NCI-H1694 treated with DMSO at 0.1 percent for 48 hours (cell line): ENCODE results near the gene TMEM132D.

ENCODE experiments used
- DNase-seq: peaks from one replicate; lab custom pipeline; 2025; lab: John Stamatoyannopoulos, UW

Gene TMEM132D

DNA sequence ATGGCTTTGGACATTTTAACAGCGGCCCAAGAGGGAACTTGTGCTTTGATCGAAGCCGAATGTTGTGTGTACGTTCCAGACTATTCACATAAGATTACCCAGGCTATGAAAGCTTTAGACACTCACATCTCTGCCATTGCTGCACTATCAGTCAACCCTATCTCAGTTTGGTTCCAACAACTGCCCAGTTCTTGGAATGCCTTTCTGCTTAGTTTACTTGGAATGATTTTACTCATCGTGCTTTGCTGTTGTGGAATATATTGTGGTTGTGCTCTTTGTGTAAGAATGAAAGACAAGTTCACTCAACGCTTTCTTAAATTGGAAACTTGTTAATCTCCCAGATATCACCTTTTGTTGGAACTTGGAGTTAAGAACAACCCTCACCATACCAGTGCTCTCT lies 552.3 kb downstream of the TMEM132D start:
- no peak for DNase-seq

DNA sequence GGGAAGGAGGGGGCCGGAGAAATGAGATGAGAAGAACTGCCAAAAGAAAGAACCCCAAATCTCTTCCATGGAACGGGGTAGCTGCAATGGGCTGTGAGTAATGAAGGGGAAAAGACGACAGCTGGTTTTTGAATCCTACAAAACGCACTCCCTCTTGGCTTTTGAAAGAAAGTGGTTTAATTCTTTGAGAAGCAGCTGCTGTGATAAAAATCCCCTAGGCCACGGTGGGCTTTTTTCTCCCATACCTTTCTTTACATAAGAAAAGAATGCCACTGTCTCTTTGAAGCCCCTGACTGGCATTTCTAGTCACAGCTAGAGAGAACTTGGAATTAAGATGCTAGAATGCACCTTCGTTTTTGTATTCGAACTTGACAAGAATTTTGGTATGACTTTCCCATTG lies 564.5 kb downstream of the TMEM132D start:
- DNase-seq = no peak

DNA sequence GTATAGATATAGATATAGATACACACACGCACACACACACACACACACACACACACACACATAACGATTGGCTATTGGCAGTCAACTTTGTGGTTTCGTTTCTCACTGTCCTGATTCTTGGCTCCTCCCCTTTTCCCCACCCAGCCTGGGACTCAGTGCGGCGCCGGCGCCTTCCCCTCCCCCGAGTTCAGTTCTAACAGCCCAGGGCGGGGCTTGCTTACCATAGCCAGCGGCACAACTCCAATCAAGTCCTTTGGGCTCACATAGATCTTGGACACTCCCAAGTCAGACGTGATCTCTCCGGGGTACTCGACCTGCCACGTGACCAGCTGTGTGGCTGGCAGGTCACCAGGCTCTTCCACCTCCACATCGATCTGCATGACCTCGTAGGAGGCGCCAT lies 566.4 kb downstream of the TMEM132D start:
- DNase-seq = no peak

DNA sequence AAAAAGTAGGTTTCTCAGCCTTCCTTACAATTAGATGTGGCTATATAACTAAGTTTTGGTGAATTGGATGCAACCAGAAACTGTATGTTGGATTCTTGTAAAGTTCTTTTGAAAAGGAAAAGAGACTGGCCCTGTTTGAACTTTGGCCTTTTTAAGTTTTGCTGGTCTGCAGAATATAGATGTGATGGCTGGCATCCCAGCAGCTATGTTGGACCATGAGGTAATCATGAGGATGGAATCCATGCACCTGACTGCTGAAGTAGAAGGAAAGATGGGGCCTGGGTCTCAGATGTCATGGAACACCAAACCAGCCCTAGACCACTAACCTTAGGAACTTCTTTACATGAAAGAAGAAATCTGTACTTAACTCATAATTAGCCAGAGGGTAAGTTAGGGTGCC lies 568.1 kb downstream of the TMEM132D start:
- DNase-seq = no peak

DNA sequence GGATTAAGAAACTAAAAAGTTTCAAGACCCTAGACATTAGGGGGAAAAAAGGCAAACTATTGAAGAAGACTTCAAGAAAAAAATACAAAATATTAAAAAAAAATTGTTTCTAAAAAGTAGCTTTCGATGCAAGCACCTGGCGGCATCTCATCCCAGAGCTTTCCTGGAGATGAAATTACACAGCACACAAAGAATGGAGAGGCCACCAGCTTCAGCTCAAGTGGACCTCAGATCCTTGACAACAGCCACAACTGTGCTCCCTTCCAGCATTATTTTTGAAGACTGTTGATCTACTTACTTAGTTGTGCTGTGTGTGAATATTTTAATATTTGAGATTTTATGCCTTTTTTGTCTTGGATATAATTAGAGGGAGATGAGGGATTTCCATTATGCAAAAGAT lies 571.5 kb downstream of the TMEM132D start:
- no peak for DNase-seq

DNA sequence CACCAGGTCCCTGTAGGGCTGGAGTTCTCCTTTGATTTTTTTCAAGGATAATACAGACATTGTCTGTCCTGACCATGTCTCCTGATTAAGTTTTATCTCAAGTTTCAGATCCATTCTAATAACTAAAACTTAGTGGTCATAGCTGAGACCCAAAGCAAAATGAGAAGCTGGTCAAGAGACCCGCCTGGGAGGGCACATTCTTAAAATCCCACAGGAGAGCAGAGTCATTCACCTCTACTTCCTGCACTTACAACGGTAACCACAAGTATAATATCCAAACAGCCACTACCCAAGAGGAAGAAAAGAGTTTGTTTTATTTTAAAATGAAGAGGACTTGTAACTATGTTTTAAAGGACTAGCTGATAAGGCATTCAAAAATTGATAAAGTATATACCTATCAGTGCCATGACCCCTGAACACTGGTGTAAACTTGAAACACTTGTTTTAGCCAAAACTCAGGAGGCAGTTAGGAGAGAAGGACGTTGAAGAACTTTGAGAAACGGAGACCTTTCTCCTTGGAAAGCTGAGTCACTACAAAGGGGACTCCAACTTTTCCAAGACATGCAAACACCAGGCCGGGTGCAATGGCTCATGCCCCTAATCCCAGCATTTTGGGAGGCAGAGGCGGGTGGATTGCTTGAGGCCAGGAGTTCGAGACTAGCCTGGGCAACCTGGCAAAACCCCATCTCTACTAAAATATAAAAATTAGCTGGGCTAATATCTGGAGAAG lies 572.3 kb downstream of the TMEM132D start:
- no peak for DNase-seq

DNA sequence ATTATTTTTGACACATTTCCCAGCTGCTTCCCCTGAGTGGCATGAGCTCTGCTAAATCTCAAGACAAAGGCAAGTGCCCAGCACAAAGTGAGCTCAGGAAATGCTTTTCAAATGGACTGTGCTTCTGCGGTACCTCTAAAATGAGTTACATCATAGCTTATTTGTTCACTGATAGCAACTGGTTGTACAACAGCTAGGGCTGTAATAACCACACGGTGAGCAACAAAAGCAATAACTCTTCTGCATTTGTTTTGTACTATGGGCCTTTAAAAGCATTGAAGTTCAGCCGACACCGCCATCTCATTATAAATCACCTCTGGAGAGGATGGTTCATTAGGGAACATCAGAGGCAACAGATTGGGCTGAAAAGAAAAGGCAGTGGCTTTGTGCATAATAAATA lies 575.6 kb downstream of the TMEM132D start:
- no peak for DNase-seq

DNA sequence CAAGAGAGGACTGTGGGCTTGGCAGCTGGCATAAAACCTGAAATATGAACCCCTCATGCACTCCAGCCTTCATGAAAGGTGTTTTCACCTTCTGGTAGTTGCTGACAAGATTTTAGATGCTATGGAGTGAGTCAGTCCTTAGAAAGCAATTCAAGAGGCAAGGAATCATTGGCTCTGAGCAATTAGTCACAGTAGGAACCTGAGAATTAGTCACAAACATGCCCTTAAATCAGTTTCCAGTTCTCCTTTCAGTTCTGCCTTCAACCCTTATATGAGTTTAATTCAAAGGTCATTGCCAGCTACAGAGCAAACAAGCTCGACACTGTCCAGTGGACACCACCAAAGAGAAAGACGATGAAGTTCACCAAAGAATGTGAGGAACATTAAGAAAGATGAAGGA lies 578.3 kb downstream of the TMEM132D start:
- no peak for DNase-seq

DNA sequence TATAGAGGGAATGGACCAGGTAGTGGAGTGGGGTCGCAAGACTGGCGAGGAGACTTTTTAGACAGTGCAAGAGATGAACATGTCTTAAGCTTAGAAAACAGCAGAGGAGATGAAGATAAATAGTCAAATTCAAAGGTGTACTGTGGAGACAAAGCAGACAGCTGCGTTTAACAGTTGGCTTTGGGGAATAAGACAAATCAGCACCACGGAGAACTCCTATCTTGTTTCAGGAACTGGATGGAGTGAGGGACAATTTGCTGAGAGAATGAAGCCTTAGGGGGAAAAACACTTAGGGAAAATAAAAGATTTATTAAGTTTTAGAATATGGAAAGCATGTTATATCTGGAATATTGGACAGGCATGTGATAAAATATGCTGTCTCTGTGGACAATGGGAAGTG lies 591.8 kb downstream of the TMEM132D start:
- DNase-seq = no peak

DNA sequence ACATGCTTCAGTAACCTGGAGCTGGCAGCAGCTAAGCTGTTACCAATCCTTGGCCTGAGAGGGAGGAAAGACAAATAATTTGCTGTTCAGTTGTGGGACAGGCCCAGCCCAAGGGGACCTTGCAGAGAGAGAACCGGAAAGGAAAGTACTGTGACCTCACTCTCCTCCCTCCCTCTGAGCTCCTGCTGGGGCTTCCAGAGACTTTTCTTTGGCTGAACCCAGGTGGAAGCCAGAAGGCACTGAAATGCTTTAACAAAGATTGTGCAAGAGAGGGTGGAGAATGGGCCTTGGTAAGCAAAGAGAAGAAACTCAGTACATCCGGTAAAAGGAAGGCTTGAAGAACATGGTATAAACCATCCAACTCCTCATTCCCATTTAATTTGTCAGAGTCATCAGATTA lies 593.5 kb downstream of the TMEM132D start:
- no peak for DNase-seq

DNA sequence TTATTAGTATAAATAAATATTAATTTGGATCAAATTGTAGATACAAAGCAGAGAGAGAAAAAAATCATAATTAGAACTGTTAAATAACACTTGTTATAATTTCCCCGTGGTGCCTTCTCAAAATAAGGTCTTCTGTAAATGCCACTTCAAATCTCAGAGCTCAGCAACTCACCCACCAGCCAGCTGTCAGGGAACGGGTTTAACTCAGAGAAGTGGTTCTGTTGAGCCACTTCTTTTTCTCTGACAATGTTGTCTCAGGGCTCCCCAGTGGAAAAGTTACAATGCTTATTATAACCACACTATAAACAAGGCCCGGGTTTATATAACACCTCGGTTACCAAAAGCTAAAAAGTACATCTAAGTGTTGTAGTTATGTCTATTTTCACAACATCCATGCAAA lies 598.0 kb downstream of the TMEM132D start:
- no peak for DNase-seq

DNA sequence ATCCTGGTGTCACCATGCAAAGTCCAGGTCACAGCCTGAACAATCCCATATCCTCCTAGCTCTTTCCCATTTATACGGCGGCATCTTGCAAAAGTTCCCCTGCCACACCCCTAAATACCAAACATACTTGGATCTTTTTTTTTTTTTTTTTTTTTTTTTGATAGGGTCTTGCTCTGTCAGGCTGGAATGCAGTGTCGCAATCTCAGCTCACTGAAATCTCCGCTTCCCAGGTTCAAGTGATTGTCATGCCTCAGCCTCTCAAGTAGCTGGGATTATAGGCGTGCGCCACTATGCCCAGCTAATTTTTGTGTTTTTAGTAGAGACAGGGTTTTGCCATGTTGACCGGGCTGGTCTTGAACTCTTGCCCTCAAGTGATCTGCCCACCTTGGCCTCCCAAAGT lies 599.3 kb downstream of the TMEM132D start:
- no peak for DNase-seq

DNA sequence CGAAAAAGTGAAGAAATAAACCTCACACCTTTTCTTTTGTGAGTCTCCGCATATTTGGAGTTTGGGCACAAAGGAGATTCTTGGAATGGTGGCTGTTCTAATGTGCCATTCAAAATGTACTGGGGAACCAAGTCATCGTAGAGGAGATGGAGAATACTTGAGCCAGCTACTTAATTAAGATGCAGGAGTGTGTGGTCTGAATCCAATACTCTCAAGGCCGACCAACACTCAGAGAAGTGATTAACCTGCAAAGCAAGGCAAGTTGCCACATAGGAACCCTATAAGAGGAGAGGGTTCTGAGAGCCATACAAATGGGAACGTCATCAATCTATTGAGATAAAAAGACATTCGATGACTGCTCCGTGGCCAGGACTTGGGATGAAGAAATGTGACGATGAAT lies 603.8 kb downstream of the TMEM132D start:
- DNase-seq = no peak

DNA sequence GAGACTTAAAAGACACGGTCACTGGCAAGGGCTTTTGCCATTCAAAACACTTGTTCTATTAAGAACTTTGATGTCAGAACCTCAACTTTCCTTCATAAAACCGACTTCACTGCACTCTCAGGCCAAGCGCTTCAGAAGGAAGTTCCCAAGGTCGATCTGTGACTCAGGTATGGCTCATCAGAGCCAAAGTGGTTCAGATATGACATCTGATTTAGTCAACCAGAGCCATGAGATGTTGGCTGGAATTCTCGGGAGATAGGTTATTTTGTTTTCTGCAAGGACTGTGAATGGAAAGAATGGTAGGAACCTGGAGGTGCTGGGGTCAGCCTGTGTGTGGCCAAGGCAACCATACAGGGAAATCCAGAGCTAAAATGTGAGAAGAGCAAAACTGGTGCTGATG lies 604.9 kb downstream of the TMEM132D start:
- DNase-seq = no peak

DNA sequence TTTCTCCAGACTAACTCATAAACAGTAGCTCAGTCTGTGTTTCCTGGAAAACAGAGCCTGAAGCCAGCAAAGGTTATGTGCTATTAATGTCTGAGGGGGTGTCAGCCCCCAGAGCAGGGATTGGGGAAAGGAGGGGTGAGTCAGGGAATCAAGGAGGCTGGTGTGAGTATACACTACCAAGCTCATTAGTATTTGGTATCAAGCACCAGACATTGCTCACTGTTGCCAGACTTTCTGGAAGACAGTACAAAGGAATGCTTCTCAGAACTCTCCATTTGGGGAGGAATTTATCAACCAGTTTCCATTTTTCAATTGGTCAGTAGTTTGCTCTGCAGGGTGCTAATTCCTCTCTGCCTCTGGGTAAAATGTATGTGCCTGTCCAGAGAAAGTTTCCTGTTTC lies 607.2 kb downstream of the TMEM132D start:
- no peak for DNase-seq

DNA sequence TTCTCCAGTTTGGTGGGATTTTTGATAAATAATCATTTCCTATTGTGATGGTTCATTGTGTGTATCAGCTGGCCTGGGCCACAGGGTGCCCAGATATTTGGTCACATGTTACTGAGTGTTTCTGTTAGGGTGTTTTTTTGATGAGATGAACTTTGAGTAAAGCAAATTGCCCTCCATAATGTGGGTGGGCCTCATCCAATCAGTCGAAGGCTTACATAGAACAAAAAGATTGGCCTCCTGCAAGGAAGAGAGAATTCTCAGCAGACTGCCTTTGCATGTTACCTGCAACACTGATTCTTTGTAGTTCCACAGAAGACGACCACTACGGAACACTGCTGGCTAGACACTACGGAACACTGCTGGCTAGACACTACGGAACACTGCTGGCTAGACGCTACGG lies 609.0 kb downstream of the TMEM132D start:
- DNase-seq = no peak

DNA sequence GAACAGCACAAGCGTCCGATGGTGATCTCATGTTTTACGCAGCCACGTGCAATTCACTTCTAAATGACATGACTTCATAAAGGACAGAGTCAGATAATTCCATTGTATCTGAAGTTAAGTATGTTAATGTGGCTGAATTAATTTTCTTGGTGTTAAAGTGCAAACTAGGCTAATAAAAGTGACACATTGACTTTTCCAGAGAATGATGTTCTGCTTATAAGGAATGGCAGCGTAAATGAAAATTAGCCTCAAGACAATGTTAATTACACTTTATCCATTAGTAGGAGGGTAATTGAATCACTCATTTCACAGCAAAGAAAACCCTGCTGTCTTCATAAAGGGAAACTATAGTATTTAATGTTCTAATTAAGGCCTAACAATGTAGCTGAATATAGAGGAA lies 624.1 kb downstream of the TMEM132D start:
- no peak for DNase-seq

DNA sequence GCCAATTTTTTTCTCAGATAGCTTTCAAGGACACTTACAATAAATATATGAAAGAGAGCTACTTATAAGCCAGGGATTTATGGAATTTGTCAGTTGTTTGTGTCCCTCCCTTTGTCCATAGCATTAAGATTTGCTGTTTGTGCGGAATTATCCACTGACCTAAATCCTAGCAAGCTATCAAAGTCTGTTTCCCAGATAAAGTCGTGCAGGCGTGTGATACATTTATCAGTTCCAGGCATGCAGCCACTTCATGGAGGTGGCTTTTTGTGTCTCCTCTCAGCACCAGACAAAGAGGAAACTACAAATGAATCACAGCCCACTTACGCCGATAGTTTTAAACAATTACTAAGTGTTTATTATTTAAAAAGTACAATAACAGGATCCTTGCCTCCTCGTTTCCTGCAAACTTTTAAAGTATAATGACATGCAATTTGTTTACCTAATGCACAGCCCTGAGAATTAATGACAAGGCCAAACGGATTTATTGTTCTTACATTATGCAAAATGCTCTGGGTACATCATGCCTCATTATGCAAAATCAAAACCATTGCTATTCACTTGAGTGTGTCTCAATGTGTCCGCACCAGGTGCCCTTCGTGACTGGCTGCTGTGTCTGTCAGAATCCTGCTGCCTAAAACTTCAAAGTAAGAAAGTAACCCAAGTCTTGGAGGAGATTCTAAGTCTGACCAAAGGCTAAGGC lies 627.3 kb downstream of the TMEM132D start:
- DNase-seq = no peak

DNA sequence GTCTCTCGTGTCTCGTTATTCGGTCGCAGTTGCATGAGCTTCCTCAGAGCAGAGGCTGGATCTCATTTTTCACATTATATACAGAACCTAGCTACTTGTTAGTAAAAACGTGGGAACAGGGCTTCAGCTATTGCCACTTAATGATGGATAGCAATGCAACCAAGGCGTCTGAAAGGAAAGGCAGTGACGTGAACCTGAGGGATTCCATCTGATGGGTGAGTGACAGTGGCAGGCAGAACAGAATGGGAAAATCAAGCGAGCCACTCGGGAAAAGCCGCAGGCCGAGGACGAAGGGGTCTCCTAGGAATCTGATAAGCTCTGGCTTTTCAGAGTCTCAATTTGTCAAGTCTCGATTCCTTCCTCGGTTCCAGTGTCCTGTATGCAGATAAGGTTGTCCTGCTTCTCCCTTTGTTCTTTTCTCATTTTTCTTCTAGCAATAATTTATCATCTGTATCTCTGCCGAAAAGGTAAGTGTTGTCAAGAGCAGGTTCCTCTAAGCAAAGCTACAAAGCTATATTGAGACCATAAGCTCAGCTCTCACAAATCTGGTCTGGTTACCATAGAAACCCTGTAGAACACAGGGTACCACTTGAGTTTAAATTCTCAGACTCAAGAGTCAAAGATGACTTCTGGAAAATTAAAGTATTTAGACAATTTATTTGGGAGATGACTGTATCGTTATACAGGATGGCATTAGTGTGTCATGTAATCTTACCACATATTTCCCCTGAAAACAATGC lies 633.9 kb downstream of the TMEM132D start:
- no peak for DNase-seq

DNA sequence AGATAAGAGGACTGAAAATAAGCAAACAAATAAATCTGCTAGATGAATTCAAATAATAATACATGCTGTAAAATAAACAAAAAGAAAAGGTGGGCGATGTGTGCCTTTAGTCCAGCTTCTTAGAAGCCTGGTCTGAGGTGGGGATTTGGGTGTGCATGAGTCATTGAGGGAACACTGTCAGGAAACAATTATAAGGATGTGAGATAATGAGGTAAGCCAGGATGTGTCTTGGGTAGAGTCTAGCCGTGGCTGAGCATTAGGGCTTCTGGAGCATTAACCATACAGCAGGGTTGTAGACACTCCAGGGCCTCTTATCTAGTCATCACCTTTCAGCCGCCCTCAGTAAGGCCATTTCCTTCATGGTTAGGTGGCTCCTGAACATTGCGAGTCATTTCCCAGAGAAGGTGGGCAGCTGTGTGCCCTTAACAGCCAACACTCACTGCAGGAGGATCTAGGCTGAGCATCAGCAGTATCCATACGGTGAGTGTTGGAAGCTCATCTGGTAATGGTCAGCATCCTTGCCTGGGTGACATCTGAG lies 645.0 kb downstream of the TMEM132D start:
- no peak for DNase-seq

DNA sequence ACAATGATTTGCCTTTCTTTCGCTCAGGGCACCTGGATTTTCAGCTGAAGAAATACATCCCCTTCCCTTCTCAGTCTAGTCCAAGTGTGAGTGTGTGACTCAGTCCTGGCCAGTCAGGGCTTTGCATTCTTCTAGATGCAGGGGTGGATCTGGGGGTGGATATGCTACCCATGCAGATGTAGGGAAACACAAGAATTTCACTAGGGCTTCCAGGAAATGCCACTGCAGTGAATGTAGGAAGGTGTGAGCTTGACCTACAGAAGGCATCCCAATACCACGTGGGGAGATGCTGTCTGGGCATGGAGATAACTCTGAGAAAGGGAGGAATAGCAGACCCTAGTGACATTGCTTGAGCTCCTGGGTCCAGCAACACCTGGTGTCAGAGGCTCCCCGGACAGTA lies 646.3 kb downstream of the TMEM132D start:
- no peak for DNase-seq

DNA sequence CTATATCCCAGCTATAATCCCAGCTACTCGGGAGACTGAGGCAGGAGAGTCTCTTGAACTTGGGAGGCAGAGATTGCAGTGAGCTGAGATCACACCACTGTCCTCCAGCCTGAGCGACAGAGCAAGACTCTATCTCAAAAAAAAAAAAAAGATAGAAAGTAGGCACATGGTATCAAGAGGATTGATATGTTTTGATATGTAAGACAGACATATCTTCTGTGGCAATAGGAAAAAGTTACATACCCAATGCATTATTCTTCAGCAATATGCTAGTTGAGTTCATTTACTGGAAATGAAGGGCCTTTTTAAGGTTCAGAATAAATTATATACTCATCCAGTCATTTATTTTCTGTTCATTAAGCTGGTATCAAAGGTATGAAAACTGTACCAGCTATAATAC lies 657.2 kb downstream of the TMEM132D start:
- DNase-seq = no peak

DNA sequence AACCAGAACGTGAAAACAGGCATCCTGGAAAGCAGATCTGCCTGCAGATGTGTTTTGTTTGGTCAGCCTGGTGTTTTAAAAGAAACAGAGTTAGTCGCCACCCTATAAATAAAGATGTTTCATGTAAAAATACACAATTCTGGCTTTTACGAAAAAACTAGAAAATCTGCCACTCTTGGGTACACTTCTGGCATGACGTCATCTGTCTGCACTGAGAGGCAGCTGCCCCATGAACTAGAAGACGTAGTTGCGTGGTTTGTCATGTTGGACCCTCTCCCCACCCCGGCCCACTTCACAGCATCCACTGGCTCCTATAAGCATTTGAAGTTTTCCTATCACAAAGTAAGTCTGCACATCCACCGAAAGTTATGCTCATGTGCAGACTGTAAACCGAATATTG lies 658.1 kb downstream of the TMEM132D start:
- no peak for DNase-seq
